ENCODE measurements around the gene ZNF581. TPM values are rescaled to one million over a fixed set of nuclear protein-coding genes. Genes with fewer than 3 reads are reported as not detected.

Gene ZNF581
- total RNA-seq, 1 donor from 2014 or later: 38.8 TPM

DNA sequence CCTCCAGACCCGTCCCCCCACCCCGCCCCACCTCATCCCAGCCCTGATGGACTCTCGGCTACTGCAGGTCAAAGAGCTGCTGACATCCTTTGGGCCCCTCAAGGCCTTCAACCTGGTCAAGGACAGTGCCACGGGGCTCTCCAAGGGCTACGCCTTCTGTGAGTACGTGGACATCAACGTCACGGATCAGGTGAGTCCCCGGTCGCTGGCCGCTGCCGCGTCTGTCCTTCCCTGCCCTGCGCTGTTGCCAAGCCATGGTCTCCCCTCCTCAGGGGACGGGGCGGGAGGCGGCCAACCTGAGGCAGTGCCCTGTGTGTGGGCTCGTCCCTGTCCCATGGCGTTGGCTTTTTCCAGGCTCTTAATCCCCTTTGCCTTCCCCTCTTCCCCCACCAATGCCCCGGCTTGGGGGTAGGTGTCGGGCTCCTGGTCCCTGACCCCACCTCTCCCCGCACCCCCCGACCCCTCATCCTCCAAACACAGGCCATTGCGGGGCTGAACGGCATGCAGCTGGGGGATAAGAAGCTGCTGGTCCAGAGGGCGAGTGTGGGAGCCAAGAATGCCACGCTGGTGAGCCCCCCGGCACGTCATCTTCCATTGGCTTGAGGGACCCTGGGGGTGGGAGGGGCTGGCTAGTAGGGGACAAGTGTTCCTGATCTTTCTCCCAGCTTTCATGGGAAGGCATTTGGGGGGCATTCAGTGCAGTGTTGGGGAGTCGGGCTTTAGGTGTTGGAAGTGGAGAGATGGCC, 25.3 kb downstream of the ZNF581 start:
- TF ChIP-seq, protein P1, sequence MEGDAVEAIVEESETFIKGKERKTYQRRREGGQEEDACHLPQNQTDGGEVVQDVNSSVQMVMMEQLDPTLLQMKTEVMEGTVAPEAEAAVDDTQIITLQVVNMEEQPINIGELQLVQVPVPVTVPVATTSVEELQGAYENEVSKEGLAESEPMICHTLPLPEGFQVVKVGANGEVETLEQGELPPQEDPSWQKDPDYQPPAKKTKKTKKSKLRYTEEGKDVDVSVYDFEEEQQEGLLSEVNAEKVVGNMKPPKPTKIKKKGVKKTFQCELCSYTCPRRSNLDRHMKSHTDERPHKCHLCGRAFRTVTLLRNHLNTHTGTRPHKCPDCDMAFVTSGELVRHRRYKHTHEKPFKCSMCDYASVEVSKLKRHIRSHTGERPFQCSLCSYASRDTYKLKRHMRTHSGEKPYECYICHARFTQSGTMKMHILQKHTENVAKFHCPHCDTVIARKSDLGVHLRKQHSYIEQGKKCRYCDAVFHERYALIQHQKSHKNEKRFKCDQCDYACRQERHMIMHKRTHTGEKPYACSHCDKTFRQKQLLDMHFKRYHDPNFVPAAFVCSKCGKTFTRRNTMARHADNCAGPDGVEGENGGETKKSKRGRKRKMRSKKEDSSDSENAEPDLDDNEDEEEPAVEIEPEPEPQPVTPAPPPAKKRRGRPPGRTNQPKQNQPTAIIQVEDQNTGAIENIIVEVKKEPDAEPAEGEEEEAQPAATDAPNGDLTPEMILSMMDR (IDR thresholded peaks at IDR 0.05; ENCODE audit: unreplicated experiment): no peak
- no peak overlapping the region for H3K4me3 Mint-ChIP-seq (ENCODE audit: low read depth)
- no peaks in the 10 kb centered on the region for H3K27me3 Mint-ChIP-seq
- H3K27ac Mint-ChIP-seq: no peak overlapping the region
- peaks cover 5% of the 10 kb centered on the region for H3K4me1 Mint-ChIP-seq (ENCODE audit: low read depth)
- DNase-seq (ENCODE audit: low spot score, unreplicated experiment): no peak
- H3K36me3 Mint-ChIP-seq (ENCODE audit: insufficient read depth): peaks cover 13% of the 10 kb centered on the region
- no peaks in the 10 kb centered on the region for H3K9me3 Mint-ChIP-seq (ENCODE audit: low read depth)

DNA sequence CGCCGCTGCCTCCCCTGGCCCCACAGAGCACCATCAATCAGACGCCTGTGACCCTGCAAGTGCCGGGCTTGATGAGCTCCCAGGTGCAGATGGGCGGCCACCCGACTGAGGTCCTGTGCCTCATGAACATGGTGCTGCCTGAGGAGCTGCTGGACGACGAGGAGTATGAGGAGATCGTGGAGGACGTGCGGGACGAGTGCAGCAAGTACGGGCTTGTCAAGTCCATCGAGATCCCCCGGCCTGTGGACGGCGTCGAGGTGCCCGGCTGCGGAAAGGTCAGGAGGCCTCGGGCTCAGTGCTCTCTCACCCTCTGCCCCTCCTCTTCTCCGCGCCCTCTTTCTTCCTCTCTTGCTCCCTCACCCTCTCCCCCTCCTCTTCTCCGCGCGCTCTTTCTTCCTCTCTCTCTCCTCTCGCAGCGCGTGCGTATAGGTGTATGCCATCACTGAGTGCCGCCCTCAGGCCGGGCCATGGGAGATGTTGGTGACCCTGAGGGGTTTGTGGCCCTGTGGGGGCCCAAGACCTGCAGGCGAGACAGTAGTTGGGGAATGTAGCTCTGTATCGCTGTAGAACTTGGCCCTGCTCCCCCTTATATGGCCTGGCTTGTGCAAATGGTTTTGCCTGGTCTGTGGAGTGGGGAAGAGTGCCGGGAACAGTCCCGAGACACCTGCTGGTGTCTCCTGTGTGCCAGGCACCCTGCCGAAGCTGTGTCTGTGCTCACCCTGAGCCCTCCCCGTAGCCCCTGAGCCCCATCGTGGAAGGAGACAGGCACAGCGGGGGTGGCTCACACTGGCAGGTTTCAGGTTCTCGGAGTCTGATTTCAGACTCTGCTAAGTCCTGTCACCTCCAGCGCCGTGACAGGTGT, 26.2 kb downstream of the ZNF581 start:
- H3K4me1 Mint-ChIP-seq (ENCODE audit: low read depth): peaks cover 9% of the 10 kb centered on the region
- DNase-seq (ENCODE audit: low spot score, unreplicated experiment): no peak
- no peaks in the 10 kb centered on the region for H3K9me3 Mint-ChIP-seq (ENCODE audit: low read depth)
- no peak overlapping the region for H3K4me3 Mint-ChIP-seq (ENCODE audit: low read depth)
- peaks cover 14% of the 10 kb centered on the region for H3K36me3 Mint-ChIP-seq (ENCODE audit: insufficient read depth)
- TF ChIP-seq, protein P1 (IDR thresholded peaks at IDR 0.05; ENCODE audit: unreplicated experiment): no peak
- H3K27me3 Mint-ChIP-seq: no peaks in the 10 kb centered on the region
- peak overlapping the region; percentile 10 for H3K27ac Mint-ChIP-seq

DNA sequence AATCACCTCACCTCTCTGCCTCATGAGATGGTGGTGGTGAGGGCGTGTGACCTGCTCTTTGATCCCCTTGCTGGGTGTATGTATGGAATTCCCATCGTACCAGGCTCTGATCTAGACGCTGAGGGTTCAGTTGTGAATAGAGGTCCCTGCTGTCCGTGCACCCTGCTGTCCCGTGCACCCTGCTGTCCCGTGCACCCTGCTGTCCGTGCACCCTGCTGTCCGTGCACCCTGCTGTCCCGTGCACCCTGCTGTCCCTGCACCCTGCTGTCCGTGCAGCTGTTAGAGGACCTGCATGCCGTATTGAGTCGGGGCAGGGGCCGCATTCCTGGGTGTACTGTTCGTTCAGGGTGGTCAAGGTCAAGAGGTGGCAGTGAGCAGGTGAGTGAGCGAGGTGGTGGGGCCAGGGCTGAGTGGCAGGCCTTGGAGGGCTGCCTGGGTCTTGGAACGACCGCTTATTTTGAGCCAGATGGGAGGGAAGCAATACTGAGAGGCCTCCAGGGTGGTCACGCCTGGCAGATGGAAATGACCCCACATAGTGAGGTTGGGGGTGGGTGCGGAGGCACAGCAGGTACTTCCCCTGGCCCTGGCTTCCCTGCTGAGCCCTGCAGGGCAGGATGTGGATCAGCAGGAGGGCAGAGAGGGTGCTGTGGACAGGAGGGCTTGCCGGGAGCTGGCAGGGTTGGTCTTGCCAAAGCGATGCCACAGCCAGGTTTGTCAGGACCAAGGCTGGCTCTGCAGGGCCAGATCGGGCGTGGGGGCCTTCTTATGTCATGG, 27.0 kb downstream of the ZNF581 start:
- no peak for DNase-seq (ENCODE audit: low spot score, unreplicated experiment)
- Mint-ChIP-seq H3K9me3 (ENCODE audit: low read depth) (no peaks in the 10 kb centered on the region), H3K4me1 (ENCODE audit: low read depth) (peaks cover 9% of the 10 kb centered on the region), H3K27me3 (no peaks in the 10 kb centered on the region), H3K27ac (no peak overlapping the region), H3K4me3 (ENCODE audit: low read depth) (no peak overlapping the region), H3K36me3 (ENCODE audit: insufficient read depth) (peaks cover 14% of the 10 kb centered on the region)
- TF ChIP-seq, protein P1 (IDR thresholded peaks at IDR 0.05; ENCODE audit: unreplicated experiment): no peak

GRCh38 chr19:55671054-55671378, 27.6 kb downstream of the ZNF581 start:
- H3K4me1 Mint-ChIP-seq (ENCODE audit: low read depth): peaks cover 15% of the 10 kb centered on the region
- no peaks in the 10 kb centered on the region for H3K27me3 Mint-ChIP-seq
- peaks cover 11% of the 10 kb centered on the region for H3K36me3 Mint-ChIP-seq (ENCODE audit: insufficient read depth)
- H3K9me3 Mint-ChIP-seq (ENCODE audit: low read depth): no peaks in the 10 kb centered on the region
- H3K27ac Mint-ChIP-seq: no peak overlapping the region
- TF ChIP-seq, protein P1 (IDR thresholded peaks at IDR 0.05; ENCODE audit: unreplicated experiment): no peak
- DNase-seq (ENCODE audit: low spot score, unreplicated experiment): no peak
- H3K4me3 Mint-ChIP-seq (ENCODE audit: low read depth): no peak overlapping the region

- Mint-ChIP-seq H3K9me3 (ENCODE audit: low read depth) (no peaks in the 10 kb centered on the region), H3K4me1 (ENCODE audit: low read depth) (peaks cover 25% of the 10 kb centered on the region), H3K27ac (no peak overlapping the region), H3K27me3 (no peaks in the 10 kb centered on the region), H3K36me3 (ENCODE audit: insufficient read depth) (peaks cover 11% of the 10 kb centered on the region), H3K4me3 (ENCODE audit: low read depth) (no peak overlapping the region)
- TF ChIP-seq, protein P1 (IDR thresholded peaks at IDR 0.05; ENCODE audit: unreplicated experiment): no peak
- no peak for DNase-seq (ENCODE audit: low spot score, unreplicated experiment)
Measured at GRCh38 chr19:55672418-55672817, 29.0 kb downstream of the ZNF581 start.
